ENCODE measurements around the gene UCK2. TPM values are rescaled to one million over a fixed set of nuclear protein-coding genes. Genes with fewer than 3 reads are reported as not detected.

Gene UCK2
- total RNA-seq, 2 donors from 2014 or later = 8.8 to 19.3 TPM

DNA sequence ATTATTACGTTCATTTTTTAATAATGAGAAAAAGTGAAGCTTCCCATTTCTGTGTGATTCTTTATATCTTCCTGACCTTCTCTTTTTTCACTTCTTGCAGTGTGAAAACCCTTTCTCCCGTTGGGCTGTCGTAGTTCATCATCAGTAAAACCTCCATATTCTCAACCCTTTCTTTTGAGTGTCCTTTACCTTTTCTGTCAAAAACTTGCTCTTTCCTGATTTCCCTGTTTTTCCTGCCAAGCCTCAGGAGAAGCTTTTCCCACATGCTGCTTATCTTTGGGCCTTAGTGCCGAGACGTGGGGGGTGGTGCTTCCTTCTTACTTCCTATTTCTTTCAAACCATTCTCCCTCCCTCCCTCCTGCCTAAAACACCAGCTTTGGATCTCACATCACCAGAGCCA lies 46.1 kb downstream of the UCK2 start:
- no peak for TF ChIP-seq CTCF (IDR thresholded peaks at IDR 0.05)
- no peaks in the 10 kb centered on the region for H3K9me3 ChIP-seq
- no peaks in the 10 kb centered on the region for H3K4me1 ChIP-seq
- H3K27me3 ChIP-seq = no peaks in the 10 kb centered on the region
- H3K4me3 ChIP-seq = no peak overlapping the region
- H3K27ac ChIP-seq = no peak overlapping the region
- H3K36me3 ChIP-seq = no peaks in the 10 kb centered on the region
- DNase-seq (ENCODE audit: low spot score) = no peak

- H3K9me3 ChIP-seq = no peaks in the 10 kb centered on the region
- H3K36me3 ChIP-seq = no peaks in the 10 kb centered on the region
- no peaks in the 10 kb centered on the region for H3K27me3 ChIP-seq
- DNase-seq (ENCODE audit: low spot score) = no peak
- no peaks in the 10 kb centered on the region for H3K4me1 ChIP-seq
- TF ChIP-seq CTCF (IDR thresholded peaks at IDR 0.05) = no peak
- no peak overlapping the region for H3K27ac ChIP-seq
- H3K4me3 ChIP-seq = no peak overlapping the region
Measured at GRCh38 chr1:165874643-165875042, 47.2 kb downstream of the UCK2 start.

DNA sequence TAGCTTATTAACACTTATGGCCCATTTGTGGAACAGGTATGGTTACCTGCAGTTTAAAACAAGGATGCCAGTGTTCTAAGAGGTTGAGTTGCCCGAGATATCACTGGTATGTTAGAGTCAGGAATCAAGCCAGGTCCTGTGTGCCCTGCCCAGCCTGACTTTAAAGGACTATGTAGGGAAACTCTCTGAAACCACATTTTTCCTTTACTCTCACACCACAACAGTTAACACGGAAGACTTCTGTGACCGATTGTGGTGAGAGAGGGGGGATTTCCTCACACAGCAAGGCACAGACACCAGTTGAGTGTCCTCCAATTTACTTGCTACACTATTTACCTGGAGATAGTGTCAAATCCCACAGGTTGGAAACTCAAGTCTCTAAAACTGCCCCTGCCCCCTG lies 47.8 kb downstream of the UCK2 start:
- H3K36me3 ChIP-seq = no peaks in the 10 kb centered on the region
- no peaks in the 10 kb centered on the region for H3K4me1 ChIP-seq
- no peak overlapping the region for H3K4me3 ChIP-seq
- TF ChIP-seq CTCF (IDR thresholded peaks at IDR 0.05) = no peak
- H3K27me3 ChIP-seq = no peaks in the 10 kb centered on the region
- no peak for DNase-seq (ENCODE audit: low spot score)
- H3K9me3 ChIP-seq = no peaks in the 10 kb centered on the region
- no peak overlapping the region for H3K27ac ChIP-seq

DNA sequence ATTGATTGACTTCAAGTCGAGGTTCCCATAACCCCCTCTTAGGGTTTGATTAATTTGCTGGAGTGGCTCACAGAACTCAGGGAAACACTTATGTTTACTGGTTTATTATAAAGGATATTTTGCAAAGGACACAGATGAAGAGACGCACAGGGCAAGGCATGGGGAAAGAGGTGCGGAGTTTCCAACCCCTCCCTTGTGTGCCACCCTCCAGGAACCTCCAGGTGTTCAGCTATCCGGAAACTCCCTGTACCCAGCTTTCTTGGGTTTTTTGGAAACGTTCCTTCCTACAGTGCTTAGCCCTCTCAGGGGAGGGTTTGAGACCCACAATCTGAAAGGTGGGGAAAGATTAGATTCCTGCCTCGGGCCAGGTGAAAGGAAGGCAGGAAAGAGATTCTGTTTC lies 48.2 kb downstream of the UCK2 start:
- TF ChIP-seq CTCF (IDR thresholded peaks at IDR 0.05) = no peak
- H3K9me3 ChIP-seq = no peaks in the 10 kb centered on the region

GRCh38 chr1:165876121-165876520 lies 48.7 kb downstream of the UCK2 start:
- DNase-seq (ENCODE audit: low spot score) = no peak
- no peak overlapping the region for H3K4me3 ChIP-seq
- no peak overlapping the region for H3K27ac ChIP-seq
- no peaks in the 10 kb centered on the region for H3K9me3 ChIP-seq
- no peaks in the 10 kb centered on the region for H3K27me3 ChIP-seq
- TF ChIP-seq CTCF (IDR thresholded peaks at IDR 0.05) = no peak
- H3K36me3 ChIP-seq = no peaks in the 10 kb centered on the region
- H3K4me1 ChIP-seq = no peaks in the 10 kb centered on the region

More for the DNA sequence above, 48.2 kb downstream of the UCK2 start:
- no peaks in the 10 kb centered on the region for H3K4me1 ChIP-seq
- DNase-seq (ENCODE audit: low spot score) = no peak
- H3K27me3 ChIP-seq = no peaks in the 10 kb centered on the region
- H3K4me3 ChIP-seq = no peak overlapping the region
- H3K27ac ChIP-seq = no peak overlapping the region
- H3K36me3 ChIP-seq = no peaks in the 10 kb centered on the region

- no peaks in the 10 kb centered on the region for H3K36me3 ChIP-seq
- no peaks in the 10 kb centered on the region for H3K9me3 ChIP-seq
- TF ChIP-seq CTCF (IDR thresholded peaks at IDR 0.05) = no peak
- no peak overlapping the region for H3K27ac ChIP-seq
- no peak for DNase-seq (ENCODE audit: low spot score)
- H3K4me3 ChIP-seq = no peak overlapping the region
- H3K27me3 ChIP-seq = no peaks in the 10 kb centered on the region
- no peaks in the 10 kb centered on the region for H3K4me1 ChIP-seq
Measured at GRCh38 chr1:165877411-165877810, 50.0 kb downstream of the UCK2 start.

All from right atrium auricular region (tissue), 2 donors.